Hepatocyte (in vitro differentiated cells): ENCODE measurements around the gene CFAP97.

Experiments used
- CTCF ChIP-seq: fragments of 200-600 bp; sonication (generic); IDR thresholded peaks from 2 replicates; pipeline ENCODE4 v1.5.1; 2016; ENCODE audit warnings: antibody characterized with exemption, mild to moderate bottlenecking; ENCODE audit not compliant: poor library complexity
- EZH2 ChIP-seq: fragments of 200-600 bp; sonication (generic); IDR thresholded peaks from 2 replicates; pipeline ENCODE4 v1.6.1; 2016; ENCODE audit warnings: antibody characterized with exemption, mild to moderate bottlenecking, borderline replicate concordance

GRCh38 chr4:185249105-185249504, 45.3 kb upstream of the CFAP97 start:
- no peak for TF ChIP-seq CTCF
- no peak for TF ChIP-seq EZH2
